Effector CD4-positive, alpha-beta T cell (primary cell): ENCODE results near the gene MYO1D.
"Not testable (repeated sequence)": the region's sequence is repeated elsewhere in the genome, so short reads cannot be mapped to it uniquely, and the experiment has no call there.

Experiments
- DNase-seq: peaks from one replicate; pipeline ENCODE4 v3.0.0-alpha.2; 2020

Gene MYO1D

DNA sequence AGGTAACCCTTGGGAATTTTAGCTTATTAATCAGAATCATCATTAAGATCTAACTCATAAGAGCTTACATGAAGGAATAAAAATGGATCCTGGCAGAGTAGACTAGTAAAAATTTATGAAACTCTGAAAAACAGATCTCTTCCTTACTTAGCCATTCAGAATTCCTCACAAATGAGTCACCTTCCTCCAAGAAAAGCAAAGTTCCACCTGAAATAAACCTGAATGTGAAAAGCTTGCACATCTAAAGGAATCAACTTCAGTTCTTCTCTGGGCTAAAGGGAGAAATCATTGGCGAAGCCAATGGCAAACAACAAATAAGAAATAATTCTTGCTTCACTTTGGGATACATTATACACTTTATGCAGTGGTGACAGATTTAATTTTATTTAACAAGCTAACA, 22.7 kb downstream of the MYO1D start:
- no peak for DNase-seq

DNA sequence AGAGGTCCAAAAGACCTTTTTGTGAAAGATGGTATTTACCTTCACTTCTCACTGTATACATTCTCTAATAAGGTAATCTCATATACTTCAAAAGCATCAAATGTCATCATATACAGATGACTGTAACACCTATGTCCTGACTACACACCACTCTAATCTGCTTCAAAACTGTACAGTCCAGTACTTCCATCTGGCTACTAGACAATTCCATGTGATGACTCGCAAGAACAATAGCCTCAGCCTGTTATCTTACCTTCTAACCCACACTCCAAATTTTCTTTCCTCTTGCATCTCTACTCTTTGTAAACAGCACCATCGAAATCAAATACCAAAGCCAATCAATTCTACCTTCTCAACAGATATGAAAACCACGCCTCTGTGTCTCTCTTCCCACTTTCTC, 24.1 kb downstream of the MYO1D start:
- no peak for DNase-seq

DNA sequence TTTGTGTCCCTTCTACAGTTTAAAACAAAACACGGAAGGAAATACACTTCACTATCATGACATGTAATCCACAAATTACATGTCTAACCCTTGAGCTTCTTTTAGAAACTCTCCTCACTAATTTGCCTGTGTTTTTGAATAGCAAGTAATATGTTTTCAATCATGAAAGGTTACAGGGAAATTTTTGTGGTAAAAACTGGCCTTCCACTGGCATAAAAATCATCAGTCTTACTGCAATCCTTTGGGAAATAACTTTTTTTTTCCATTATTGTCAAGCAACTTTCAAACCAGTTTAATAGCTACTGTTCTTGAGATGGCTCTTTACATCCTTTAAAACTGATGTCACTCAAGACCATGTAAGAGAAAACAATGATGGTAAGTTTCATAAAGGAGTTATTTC, 27.0 kb downstream of the MYO1D start:
- no peak for DNase-seq

DNA sequence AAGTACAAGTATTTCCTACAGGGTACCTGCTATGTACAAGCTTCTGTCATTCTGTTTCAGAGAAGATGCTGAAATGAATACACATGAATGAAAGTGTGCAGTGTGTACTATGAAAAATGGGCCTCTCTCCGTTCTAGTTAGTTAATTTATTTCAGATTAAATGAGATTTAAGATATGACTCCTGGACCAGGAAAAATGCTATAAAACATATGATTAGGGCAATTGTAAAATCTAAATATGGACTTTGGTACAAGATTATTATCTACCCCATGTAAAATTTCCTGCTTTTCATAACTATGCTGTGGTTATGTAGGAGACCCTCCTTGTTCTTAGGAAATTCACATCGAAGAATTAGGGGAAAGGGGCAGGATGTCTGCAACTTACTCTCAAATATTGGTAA, 28.9 kb downstream of the MYO1D start:
- no peak for DNase-seq

DNA sequence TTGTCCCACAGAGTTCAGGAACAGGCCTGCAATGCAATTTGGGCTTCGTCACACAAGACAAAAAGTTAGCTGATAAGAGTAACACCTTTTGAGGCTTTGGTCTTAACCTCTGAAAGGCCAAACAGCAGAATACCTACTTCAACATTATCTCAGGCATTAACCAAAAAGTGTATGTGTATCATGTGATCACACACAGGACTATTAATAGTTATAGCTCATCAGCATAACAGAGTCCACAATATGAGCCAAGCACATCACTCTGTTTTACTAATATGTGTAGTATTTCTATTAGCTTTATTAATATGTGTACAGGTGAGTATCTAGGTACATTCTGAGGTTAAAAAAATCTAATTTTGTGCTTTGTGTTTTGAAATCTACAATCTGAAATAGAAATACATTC, 30.8 kb downstream of the MYO1D start:
- DNase-seq, result no peak

DNA sequence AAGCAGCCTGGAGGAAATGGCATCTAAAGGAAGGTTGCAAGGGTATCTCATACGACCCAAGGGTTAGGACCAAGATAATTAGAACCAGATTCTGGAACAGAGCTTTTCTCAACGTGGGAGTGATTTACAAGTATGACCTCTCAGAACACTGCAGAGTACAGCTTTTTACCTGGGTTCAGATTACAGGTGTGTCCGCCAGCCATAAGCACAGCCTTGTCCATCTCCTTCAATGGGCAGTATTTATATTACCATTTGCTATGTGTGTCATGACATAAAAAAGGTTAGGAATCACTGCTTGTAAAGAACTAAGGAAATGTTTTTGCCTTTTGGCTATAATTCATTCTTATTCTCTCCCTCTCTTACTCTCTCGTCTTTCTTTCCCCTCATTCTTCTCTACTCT, 36.7 kb downstream of the MYO1D start:
- no peak for DNase-seq

DNA sequence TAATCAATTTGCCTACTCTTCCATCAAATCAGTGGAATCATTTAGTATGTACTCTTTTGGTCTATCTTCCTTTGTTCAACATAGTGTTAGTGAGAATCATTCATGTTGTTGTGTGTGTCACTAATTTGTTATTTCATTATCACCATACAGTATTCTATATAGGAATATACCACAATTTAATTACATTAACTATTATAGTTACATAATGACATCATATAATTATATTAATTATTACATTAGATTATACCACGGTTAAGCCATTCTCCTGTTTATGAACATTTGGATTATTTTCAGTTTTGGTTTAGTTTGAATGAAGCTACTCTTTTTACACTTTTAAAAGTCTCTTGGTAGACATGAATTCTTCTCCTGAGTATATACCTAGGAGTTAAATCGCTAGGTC, 40.4 kb downstream of the MYO1D start:
- no peak for DNase-seq

DNA sequence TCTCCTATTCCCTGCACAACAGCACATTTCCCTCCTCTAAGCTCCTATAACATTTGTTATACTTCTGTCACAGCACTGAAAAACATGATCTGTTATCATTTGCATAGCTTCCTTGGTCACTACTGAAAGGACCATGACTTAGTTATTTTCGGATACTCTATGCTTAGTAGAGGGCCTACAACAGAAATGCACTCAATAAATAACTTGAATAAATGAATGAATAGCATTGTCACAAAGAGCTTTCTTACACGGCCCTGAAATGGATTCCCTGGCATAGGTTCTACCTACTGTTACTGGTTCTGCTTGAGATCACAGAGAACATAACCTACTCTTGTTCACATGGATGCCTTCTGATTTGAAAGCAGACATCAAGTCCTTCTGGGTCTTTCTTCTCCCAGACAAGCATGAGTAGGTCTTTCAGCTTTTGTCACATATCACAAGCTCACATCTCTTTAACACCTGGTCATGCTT, 41.6 kb downstream of the MYO1D start:
- DNase-seq, result no peak

DNA sequence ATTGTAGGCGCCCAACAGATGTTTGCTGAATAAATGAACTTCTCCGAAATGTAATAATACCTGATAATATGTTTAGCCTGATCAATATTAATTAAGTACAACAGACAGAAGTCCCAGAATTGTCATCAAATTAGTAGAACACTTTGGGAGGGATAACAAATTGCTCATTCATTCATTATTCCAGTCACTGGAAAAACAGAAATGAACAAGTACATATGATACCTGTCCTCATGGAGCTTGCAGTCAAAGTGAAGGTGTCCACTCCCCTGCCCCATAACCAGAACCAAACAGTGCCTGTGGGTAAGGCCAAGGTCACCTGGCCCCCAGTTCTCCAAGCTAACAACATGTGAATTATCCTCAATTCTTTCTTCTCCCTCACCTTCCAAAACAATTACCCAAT, 42.8 kb downstream of the MYO1D start:
- no peak for DNase-seq

DNA sequence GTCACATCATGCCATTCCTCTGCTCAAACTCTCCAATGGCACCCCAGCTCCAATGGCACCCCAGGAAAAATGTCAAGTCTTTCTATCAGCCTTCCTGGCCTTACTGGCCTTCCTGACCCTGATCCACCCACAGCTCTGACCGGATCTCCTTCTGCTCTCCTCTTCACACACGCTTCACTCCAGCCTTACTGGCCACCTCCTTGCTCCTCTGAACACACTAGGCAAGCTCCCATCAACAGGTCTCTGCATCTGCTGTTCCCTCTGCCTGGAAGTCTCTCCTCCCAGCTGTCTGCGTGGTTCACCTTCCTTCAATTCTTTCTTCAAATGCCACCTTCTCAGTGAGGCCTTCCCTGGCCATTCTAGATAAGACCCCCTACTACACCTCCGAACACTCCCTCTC, 43.4 kb downstream of the MYO1D start:
- DNase-seq, result no peak

DNA sequence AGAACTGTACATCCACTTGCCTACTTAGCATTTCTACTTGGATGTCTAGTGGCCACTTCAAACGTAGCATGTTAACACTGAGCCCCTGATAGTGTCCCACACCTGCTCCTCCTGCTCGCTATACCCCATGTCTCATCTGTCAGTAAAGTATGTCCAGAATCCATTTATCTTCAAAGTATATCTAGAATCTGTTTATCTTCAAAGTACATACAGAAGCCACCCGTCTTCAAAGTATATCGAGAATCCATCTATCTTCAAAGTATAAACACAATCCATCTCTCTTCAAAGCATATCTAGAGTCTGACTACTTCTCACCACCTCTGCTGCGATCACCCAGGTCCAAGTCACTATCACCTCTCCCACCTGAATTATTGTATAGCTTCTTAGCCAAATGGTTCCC, 43.8 kb downstream of the MYO1D start:
- no peak for DNase-seq

DNA sequence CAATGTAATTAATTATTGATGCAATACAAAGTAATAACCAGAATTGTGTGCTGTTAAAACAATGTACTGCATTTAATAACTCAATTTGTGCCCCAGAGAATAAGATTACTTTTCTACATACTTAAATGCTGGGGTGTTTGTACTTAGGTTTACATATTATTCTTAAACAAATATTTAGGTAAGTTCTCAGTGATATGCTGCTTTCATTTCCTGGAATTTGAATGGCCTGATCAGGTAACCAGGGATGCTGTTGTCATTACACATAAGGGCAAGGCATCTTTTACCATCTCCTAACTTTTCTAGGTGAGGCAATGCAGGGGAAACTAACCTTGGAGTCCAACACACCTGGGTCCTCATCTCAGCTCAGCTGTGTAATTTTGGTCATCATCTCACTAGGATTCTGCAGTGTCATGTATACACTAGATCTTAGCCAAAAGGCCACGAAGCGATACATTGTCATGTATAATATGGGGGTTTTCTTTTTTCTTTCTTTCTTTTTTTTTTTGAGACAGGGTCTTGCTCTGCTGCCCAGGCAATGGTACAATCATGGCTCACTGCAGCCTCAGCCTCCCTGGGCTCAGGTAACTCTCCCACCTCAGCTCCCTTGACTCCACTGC, 45.2 kb downstream of the MYO1D start:
- no peak for DNase-seq

DNA sequence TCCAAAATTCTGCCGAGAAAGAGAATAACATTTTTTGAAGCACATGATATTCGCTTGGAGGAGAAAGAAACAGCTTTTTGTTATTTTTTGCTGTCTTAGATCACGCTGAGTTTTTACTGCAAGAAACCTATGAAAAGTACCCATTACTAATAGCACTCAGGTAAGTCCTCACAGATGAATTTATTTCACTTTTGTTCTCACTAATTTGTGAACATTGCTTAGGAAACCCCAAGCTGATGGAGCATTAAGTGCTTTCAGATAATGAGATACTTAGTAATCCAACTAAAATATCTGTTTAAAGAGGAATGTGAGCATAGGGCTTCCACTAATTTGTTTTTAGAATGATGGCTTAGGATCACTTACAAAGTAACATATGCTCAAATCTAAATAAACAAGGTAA, 45.7 kb downstream of the MYO1D start:
- DNase-seq, result no peak

DNA sequence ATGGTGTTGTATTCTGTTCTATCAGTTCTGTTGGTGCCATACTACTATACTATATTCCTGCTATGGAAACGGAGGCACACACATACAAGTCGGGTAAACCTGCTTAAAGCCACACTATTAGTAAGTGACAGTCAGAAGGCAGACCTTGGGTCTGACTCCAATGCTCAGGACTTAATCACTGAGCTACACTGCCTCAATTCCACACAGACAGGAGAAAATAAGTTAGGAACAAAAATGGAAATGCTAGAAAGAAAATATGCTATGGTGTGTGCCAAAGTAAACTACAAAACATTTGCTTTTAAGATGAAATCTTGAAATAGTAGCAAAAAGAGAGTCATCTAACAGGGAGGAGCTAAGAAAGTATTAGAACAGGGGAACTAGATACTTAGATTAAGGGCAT, 48.1 kb downstream of the MYO1D start:
- no peak for DNase-seq

DNA sequence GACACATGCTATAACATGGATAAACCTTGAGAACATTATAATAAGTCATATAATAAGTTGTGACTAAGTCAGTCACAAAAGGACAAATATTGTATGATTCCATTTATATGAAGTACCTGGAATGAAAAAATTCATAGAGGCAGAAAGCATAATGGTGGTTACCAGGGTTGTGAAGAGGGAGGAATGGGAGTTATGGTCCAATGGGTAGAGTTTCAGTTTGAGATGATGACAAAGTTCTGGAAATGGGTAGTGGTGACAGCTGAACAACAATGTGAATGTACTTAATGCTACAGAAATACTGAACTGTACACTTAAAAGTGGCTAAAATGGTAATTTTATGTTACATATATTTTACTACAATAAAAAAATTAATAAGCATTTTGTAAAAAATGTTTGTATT, 49.7 kb downstream of the MYO1D start:
- no peak for DNase-seq

DNA sequence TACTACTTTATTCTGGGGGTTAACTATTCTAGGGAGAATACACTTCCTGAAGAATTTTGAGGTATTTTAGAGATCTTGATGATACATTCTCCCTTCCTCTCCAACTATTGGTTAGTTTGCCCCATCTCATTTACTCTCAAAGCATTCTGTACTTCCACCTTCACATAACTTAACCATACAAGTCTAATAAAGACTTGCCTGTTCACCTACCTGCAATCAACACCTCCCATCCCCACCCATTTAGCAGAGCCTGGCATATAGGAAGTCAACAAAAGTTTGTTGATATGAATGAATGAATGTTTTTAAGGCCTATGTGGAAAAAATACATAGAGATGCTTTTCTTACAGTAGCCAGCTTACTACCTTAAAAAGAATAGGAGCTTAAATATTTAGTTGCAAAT, 50.8 kb downstream of the MYO1D start:
- no peak for DNase-seq

DNA sequence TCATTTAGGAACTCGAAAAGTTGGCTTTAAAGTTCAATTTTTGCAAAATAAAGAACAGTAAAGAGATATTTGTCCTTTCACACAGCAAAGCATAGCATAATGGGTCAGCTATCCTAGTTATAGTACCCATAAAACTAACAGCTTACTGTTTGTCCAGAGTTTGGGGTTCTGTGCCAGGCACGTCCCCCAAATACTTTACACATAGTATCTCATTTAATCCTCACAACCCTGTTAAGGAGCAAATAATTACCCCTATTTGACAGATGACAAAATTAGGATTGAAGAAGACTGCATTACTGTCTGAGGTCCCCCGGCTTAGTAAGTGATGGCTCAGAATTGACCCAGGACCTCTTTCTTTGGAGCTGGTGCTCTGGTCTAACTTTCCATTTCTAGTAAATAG, 52.6 kb downstream of the MYO1D start:
- no peak for DNase-seq

DNA sequence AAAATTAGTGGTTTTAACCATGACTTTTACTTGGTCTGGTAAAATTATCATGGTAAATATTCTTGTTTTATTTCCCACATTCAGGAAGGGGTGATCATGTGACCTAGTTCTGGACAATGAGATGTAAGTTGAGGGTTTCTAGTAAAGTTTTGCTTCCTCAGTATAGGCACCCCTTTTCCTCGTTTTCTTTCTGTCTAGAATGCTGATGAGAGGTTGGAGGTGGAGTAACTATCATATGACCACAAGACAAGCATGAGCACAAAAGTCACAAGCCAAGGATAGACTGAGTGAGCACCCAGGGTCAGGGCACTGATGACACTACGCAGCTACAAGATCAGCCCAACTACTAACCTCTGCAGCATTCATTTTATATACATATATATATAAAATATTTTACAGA, 53.9 kb downstream of the MYO1D start:
- DNase-seq, result no peak

DNA sequence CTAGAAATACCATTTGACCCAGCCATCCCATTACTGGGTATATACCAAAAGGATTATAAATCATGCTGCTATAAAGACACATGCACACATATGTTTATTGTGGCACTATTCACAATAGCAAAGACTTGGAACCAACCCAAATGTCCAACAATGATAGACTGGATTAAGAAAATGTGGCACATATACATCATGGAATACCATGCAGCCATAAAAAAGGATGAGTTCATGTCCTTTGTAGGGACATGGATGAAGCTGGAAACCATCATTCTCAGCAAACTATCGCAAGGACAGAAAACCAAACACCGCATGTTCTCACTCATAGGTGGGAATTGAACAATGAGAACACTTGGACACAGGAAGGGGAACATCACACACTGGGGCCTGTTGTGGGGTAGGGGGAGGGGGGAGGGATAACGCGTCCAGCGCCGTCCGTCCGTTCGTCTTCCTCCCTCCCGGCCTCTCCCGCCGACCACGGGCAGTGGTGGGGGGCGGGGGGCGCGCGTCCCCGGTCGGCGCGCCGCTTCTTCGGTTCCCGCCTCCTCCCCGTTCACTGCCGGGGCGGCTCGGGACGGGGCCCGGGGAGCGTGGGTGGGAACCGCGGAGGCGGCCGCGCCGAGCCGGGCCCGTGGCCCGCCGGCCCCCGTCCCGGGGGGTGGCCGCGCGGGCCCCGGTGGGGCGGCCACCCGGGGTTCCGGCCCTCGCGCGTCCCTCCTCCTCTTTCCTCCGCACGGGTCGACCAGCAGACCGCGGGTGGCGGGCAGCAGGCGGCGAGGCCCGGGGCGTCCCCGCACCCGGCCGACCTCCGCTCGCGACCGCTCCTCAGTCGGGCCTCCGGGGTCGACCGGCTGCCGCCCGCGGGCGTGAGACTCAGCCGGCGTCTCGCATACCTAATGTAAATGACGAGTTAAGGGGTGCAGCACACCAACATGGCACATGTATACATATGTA, 54.7 kb downstream of the MYO1D start:
- DNase-seq, result not testable (repeated sequence)

DNA sequence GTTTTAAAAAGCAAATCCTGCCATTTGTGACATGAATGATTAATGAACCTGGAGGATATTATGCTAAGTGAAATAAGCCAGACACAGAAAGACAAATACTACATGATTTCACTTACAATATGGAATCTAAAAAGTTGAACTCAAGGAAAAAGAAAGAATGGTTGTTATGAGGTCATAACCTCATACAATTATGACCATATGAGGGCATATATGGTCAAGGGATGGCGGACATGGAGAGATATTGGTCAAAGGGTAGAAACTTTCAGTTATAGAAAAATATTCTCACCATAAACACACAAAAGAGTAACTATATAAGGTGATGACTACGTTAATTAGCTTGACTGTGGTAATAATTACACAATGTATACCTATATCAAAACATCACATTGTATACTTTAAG, 56.5 kb downstream of the MYO1D start:
- DNase-seq, result no peak

DNA sequence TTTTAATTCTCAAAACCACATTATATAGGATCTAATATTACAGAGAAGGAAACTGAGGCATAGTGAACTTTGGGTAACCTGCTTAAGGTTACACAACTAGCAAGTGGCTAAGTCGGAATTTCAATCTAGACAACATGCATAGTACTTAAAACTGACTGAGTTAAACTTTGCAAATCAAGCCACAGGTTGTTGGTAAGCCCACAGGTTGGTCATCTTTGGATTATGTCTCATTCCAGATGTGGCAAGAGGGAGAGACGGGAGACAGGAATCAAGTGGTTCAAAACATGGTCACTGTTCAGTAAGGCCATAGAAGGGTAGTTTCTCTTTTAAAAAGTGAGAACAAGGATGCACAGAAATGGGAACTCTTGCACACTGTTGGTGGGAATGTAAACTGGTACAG, 57.1 kb downstream of the MYO1D start:
- no peak for DNase-seq

DNA sequence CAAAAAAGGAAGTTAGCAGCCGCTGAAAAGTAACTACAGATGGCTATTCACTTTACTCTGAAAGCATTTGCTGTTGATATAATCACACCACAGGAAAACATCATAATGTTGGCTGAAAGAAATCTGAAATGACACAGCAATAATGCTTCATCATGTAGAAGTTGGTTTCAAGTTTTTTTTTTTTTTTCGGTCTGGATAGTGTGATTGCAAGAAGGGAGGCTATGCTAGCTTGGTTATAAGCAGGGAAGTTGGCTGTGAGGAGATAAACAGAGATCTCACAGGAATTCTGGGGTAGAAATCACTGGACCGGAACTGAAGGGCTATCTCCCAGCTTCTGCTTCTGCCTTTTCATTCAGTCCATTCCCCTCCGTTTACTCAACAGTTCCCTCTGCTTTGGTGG, 57.9 kb downstream of the MYO1D start:
- no peak for DNase-seq

DNA sequence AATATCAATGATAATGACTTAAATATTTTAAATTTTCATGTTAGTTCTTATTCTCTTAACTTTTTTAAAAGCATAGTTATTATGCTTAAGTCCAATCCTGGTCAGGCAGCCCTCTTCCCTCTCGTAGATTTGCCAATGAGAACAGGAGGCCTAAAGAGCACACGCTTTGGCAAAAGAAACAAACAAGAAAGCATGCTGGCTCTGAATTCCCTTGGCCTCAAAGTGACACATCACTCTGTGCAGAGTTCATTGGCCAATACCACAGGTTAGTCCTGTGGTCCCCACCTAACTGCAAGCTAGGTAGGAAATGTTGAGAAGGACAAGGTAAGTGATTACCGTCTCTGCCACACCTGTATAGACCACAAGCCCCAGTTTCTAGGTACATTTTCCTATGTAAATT, 61.5 kb downstream of the MYO1D start:
- no peak for DNase-seq

DNA sequence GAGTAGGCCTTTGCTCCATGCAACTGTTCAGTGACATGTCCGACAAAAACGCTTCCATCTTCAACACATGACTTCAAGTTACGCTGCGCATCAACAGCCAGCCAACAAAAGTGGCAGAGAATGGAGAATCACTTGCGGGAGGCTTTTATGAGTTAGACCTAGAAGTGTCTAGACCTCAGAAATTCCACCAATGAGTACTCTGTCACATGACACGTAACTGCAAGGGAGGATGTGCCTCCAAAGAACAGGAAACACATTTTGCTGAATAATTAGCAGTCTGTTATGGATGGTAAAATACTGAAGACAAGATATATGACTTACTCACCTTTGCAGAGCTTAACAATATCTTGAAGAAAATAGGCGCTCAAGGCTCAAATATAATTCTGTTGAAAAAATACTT, 62.1 kb downstream of the MYO1D start:
- no peak for DNase-seq

DNA sequence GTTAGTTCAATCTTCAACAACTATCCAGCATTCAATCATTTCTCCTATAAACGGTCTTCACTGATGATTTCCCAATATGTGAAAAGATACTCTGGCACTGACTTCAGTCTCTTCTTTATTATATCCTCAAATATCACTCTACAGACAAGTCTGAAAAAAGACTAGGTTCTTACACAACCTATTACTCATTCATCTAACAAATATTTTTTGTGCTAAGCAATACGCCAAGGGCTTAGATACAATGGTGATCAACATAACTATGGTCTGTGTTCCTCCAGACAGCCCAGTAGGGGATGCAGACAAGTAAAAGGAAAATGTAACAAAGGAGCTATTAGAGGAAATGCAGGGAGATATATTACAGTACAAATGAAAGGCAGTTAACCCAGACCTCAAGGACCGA, 63.9 kb downstream of the MYO1D start:
- DNase-seq, result no peak
